ENCODE data around the gene DNAJC27. TPM values are rescaled to one million over a fixed set of nuclear protein-coding genes. Genes with fewer than 3 reads are reported as not detected.

Gene DNAJC27
- total RNA-seq, 1 donor from 2014 or later = 7.0 TPM

GRCh38 chr2:24908461-24908901 is 63.3 kb downstream of the DNAJC27 start:
- H3K27ac Mint-ChIP-seq (ENCODE audit: unreplicated experiment) = no peak overlapping the region
- no peak overlapping the region for H3K4me3 Mint-ChIP-seq (ENCODE audit: unreplicated experiment)
- peaks cover 23% of the 10 kb centered on the region for H3K4me1 Mint-ChIP-seq (ENCODE audit: unreplicated experiment)
- H3K36me3 Mint-ChIP-seq (ENCODE audit: unreplicated experiment) = peaks cover 28% of the 10 kb centered on the region
- H3K9me3 Mint-ChIP-seq (ENCODE audit: unreplicated experiment) = peaks cover 6% of the 10 kb centered on the region
- H3K27me3 Mint-ChIP-seq (ENCODE audit: unreplicated experiment) = no peaks in the 10 kb centered on the region
- DNase-seq (ENCODE audit: extremely low spot score, unreplicated experiment) = no peak
- no peak for TF ChIP-seq CTCF (IDR thresholded peaks at IDR 0.05)

GRCh38 chr2:24907116-24907515 is 64.6 kb downstream of the DNAJC27 start:
- no peak for DNase-seq (ENCODE audit: extremely low spot score, unreplicated experiment)
- Mint-ChIP-seq H3K9me3 (ENCODE audit: unreplicated experiment) (peaks cover 6% of the 10 kb centered on the region), H3K27me3 (ENCODE audit: unreplicated experiment) (no peaks in the 10 kb centered on the region), H3K4me3 (ENCODE audit: unreplicated experiment) (no peak overlapping the region), H3K27ac (ENCODE audit: unreplicated experiment) (no peak overlapping the region), H3K4me1 (ENCODE audit: unreplicated experiment) (peaks cover 14% of the 10 kb centered on the region), H3K36me3 (ENCODE audit: unreplicated experiment) (peaks cover 33% of the 10 kb centered on the region)
- TF ChIP-seq CTCF (IDR thresholded peaks at IDR 0.05) = no peak

GRCh38 chr2:24906466-24906865 is 65.3 kb downstream of the DNAJC27 start:
- Mint-ChIP-seq H3K4me3 (ENCODE audit: unreplicated experiment) (no peak overlapping the region), H3K27ac (ENCODE audit: unreplicated experiment) (no peak overlapping the region), H3K4me1 (ENCODE audit: unreplicated experiment) (peaks cover 11% of the 10 kb centered on the region), H3K9me3 (ENCODE audit: unreplicated experiment) (peaks cover 6% of the 10 kb centered on the region), H3K27me3 (ENCODE audit: unreplicated experiment) (no peaks in the 10 kb centered on the region), H3K36me3 (ENCODE audit: unreplicated experiment) (peaks cover 30% of the 10 kb centered on the region)
- TF ChIP-seq CTCF (IDR thresholded peaks at IDR 0.05) = no peak
- no peak for DNase-seq (ENCODE audit: extremely low spot score, unreplicated experiment)

GRCh38 chr2:24903161-24904103 is 68.3 kb downstream of the DNAJC27 start:
- no peak for DNase-seq (ENCODE audit: extremely low spot score, unreplicated experiment)
- peaks cover 24% of the 10 kb centered on the region for H3K36me3 Mint-ChIP-seq (ENCODE audit: unreplicated experiment)
- H3K27me3 Mint-ChIP-seq (ENCODE audit: unreplicated experiment) = no peaks in the 10 kb centered on the region
- peaks cover 15% of the 10 kb centered on the region for H3K4me1 Mint-ChIP-seq (ENCODE audit: unreplicated experiment)
- no peaks in the 10 kb centered on the region for H3K9me3 Mint-ChIP-seq (ENCODE audit: unreplicated experiment)
- H3K27ac Mint-ChIP-seq (ENCODE audit: unreplicated experiment) = no peak overlapping the region
- no peak overlapping the region for H3K4me3 Mint-ChIP-seq (ENCODE audit: unreplicated experiment)
- no peak for TF ChIP-seq CTCF (IDR thresholded peaks at IDR 0.05)

- H3K27me3 Mint-ChIP-seq (ENCODE audit: unreplicated experiment) = no peaks in the 10 kb centered on the region
- peaks cover 15% of the 10 kb centered on the region for H3K4me1 Mint-ChIP-seq (ENCODE audit: unreplicated experiment)
- TF ChIP-seq CTCF (IDR thresholded peaks at IDR 0.05) = no peak
- H3K4me3 Mint-ChIP-seq (ENCODE audit: unreplicated experiment) = no peak overlapping the region
- peaks cover 14% of the 10 kb centered on the region for H3K9me3 Mint-ChIP-seq (ENCODE audit: unreplicated experiment)
- no peak for DNase-seq (ENCODE audit: extremely low spot score, unreplicated experiment)
- H3K36me3 Mint-ChIP-seq (ENCODE audit: unreplicated experiment) = peaks cover 54% of the 10 kb centered on the region
- H3K27ac Mint-ChIP-seq (ENCODE audit: unreplicated experiment) = no peak overlapping the region
Observed at GRCh38 chr2:24899361-24899910, 72.3 kb downstream of the DNAJC27 start.

All from osteocyte (in vitro differentiated cells).